HepG2 (cell line): ENCODE results near the gene FGF14.

Experiments
- ARNTL ChIP-seq: sonication (generic); formaldehyde crosslinking; IDR thresholded peaks from 2 replicates; pipeline ENCODE4 v1.4.0; 2020; ENCODE audit warnings: mild to moderate bottlenecking, missing genetic modification reagents
- CREB1 ChIP-seq, 2 experiments: fragments of 450-650 bp in 1 of 2; IDR thresholded peaks; 2 replicates each; pipeline ENCODE4 v1.6.1; 2016 to 2017; ENCODE audit warnings: control low read depth in 1 of 2, mild to moderate bottlenecking in 1 of 2, missing compliant biosample characterization in 1 of 2, missing genetic modification characterization in 1 of 2
- ETV6 ChIP-seq: sonication (generic); formaldehyde crosslinking; conservative IDR thresholded peaks from 2 replicates; pipeline ENCODE4 v1.4.0; 2020; ENCODE audit warnings: missing genetic modification reagents
- FOXP1 ChIP-seq, 2 experiments: fragments of 450-650 bp in 1 of 2; IDR thresholded peaks; 2 replicates each; pipeline ENCODE4 v1.6.1; 2017 to 2018; ENCODE audit warnings: antibody characterized with exemption in 1 of 2
- POLR2A ChIP-seq, 2 experiments: IDR thresholded peaks; 2 replicates each; pipeline ENCODE4 v1.6.1; 2011; ENCODE audit warnings: low read depth in 2 of 2, low read length in 2 of 2, mild to moderate bottlenecking in 1 of 2, moderate library complexity in 1 of 2; ENCODE audit not compliant: insufficient read depth in 1 of 2
- POLR2AphosphoS5 ChIP-seq: IDR thresholded peaks from 2 replicates; pipeline ENCODE4 v1.6.1; 2012; ENCODE audit warnings: low read depth, low read length
- TF ChIP-seq, protein P1 (sequence below): sonication (generic); formaldehyde crosslinking; IDR thresholded peaks from 2 replicates; pipeline ENCODE4 v1.5.0; 2020; ENCODE audit warnings: mild to moderate bottlenecking, missing genetic modification reagents, moderate library complexity

DNA sequence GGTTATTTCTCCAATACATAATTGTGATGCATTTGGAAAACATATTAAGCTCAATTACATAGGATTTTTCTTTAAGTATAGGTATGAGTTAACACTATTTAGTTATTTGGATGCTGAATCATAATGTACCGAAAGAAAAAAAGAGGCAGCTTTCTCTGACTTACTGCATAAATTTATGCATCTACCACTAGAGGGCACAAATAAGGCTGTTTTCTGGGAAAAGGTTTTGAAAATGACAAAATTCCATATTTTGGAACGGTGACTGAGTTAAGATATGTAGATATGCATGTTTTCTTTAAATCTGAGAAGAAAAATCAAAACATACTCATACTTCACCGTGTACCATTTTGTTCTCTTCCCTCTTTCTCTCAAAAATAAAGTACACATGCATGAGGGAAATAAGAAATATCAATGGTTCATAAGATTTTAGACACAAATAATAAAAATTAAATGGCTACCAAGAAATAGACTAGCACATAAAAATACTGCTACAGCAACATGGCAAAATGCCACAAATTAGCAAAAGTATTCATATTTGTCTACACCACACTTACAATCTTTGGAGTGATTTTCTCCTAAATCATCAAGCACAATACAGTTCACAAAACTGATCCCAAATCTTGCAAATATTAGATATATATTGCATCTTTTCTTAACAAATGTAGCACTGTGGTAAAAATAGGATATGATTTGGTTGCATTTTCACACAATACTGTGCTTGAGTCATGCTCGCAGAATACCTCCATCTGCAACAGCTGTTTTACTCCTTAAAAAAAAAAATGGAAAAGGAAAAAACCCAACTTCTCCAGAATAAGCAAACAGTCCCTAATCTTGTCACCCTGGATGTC is 260.0 kb downstream of the FGF14 start:
- TF ChIP-seq POLR2AphosphoS5 = no peak
- TF ChIP-seq, protein P1, sequence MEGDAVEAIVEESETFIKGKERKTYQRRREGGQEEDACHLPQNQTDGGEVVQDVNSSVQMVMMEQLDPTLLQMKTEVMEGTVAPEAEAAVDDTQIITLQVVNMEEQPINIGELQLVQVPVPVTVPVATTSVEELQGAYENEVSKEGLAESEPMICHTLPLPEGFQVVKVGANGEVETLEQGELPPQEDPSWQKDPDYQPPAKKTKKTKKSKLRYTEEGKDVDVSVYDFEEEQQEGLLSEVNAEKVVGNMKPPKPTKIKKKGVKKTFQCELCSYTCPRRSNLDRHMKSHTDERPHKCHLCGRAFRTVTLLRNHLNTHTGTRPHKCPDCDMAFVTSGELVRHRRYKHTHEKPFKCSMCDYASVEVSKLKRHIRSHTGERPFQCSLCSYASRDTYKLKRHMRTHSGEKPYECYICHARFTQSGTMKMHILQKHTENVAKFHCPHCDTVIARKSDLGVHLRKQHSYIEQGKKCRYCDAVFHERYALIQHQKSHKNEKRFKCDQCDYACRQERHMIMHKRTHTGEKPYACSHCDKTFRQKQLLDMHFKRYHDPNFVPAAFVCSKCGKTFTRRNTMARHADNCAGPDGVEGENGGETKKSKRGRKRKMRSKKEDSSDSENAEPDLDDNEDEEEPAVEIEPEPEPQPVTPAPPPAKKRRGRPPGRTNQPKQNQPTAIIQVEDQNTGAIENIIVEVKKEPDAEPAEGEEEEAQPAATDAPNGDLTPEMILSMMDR = peak; percentile 53
- TF ChIP-seq FOXP1 (IDR thresholded peaks at IDR 0.05) = no peak
- TF ChIP-seq FOXP1 (CRISPR knock-in tag; IDR thresholded peaks at IDR 0.05) = no peak
- no peak for TF ChIP-seq ARNTL
- no peak for TF ChIP-seq CREB1 (IDR thresholded peaks at IDR 0.05)
- no peak for TF ChIP-seq CREB1 (CRISPR knock-in tag; IDR thresholded peaks at IDR 0.05)
- TF ChIP-seq POLR2A (IDR thresholded peaks at IDR 0.05; ENCODE audit: insufficient read depth in 1 of 2, low read depth in 2 of 2, low read length in 2 of 2) = no peak
- TF ChIP-seq ETV6 (CRISPR knock-in tag) = no peak
